ENCODE results near the gene RXFP4.

Gene RXFP4

GRCh38 chr1:155960081-155960745 lies 18.8 kb downstream of the RXFP4 start:
- DNase-seq (ENCODE audit: low spot score), result no peak

- DNase-seq (ENCODE audit: low spot score), result peak; percentile 95
Measured at GRCh38 chr1:155961937-155962336, 20.5 kb downstream of the RXFP4 start.

GRCh38 chr1:155962599-155963211 lies 21.3 kb downstream of the RXFP4 start:
- no peak for DNase-seq (ENCODE audit: low spot score)

- DNase-seq (ENCODE audit: low spot score), result no peak
Measured at GRCh38 chr1:155964193-155964592, 22.8 kb downstream of the RXFP4 start.

GRCh38 chr1:155966135-155966534 lies 24.7 kb downstream of the RXFP4 start:
- no peak for DNase-seq (ENCODE audit: low spot score)

- no peak for DNase-seq (ENCODE audit: low spot score)
Measured at GRCh38 chr1:155966750-155967149, 25.3 kb downstream of the RXFP4 start.

- no peak for DNase-seq (ENCODE audit: low spot score)
Measured at GRCh38 chr1:155967341-155968050, 26.1 kb downstream of the RXFP4 start.

- DNase-seq (ENCODE audit: low spot score), result no peak
Measured at GRCh38 chr1:155968051-155968400, 26.6 kb downstream of the RXFP4 start.

- DNase-seq (ENCODE audit: low spot score), result no peak
Measured at GRCh38 chr1:155968670-155969069, 27.2 kb downstream of the RXFP4 start.

- no peak for DNase-seq (ENCODE audit: low spot score)
Measured at GRCh38 chr1:155969377-155969791, 27.9 kb downstream of the RXFP4 start.

- peak; percentile 44 for DNase-seq (ENCODE audit: low spot score)
Measured at GRCh38 chr1:155970531-155971167, 29.2 kb downstream of the RXFP4 start.

- DNase-seq (ENCODE audit: low spot score), result no peak
Measured at GRCh38 chr1:155971910-155972809, 30.7 kb downstream of the RXFP4 start.

GRCh38 chr1:155973723-155974122 lies 32.3 kb downstream of the RXFP4 start:
- DNase-seq (ENCODE audit: low spot score), result no peak

GRCh38 chr1:155974208-155975115 lies 33.0 kb downstream of the RXFP4 start:
- no peak for DNase-seq (ENCODE audit: low spot score)

- DNase-seq (ENCODE audit: low spot score), result no peak
Measured at GRCh38 chr1:155975375-155976061, 34.1 kb downstream of the RXFP4 start.

GRCh38 chr1:155976062-155976912 lies 34.8 kb downstream of the RXFP4 start:
- peak; percentile 37 for DNase-seq (ENCODE audit: low spot score)

GRCh38 chr1:155976913-155977689 lies 35.7 kb downstream of the RXFP4 start:
- no peak for DNase-seq (ENCODE audit: low spot score)

- no peak for DNase-seq (ENCODE audit: low spot score)
Measured at GRCh38 chr1:155977690-155978324, 36.4 kb downstream of the RXFP4 start.
